PC-3 (cell line): ENCODE measurements around the gene SEMA6B.

Experiments used
- CTCF ChIP-seq: fragments of 300-600 bp; sonication (generic); conservative IDR thresholded peaks from 2 replicates; pipeline ENCODE4 v1.5.1; 2017; ENCODE audit warnings: antibody characterized with exemption, low read depth, mild to moderate bottlenecking, low read length
- EZH2 ChIP-seq: fragments of 300-600 bp; sonication (generic); IDR thresholded peaks from one replicate; pipeline ENCODE4 v1.6.1; 2017; ENCODE audit warnings: antibody characterized with exemption, mild to moderate bottlenecking, low read length; ENCODE audit not compliant: unreplicated experiment
- EZH2phosphoT487 ChIP-seq: fragments of 300-600 bp; sonication (generic); IDR thresholded peaks from 2 replicates; pipeline ENCODE4 v1.6.1; 2018; ENCODE audit warnings: mild to moderate bottlenecking, antibody characterized with exemption, low read length, borderline replicate concordance

- TF ChIP-seq CTCF (no peak), EZH2phosphoT487 (no peak), EZH2 (no peak)
Measured at GRCh38 chr19:4578552-4579248, 19.2 kb upstream of the SEMA6B start.
